H9 (cell line): ENCODE measurements around the gene MAP1B. TPM values are rescaled to one million over a fixed set of nuclear protein-coding genes. Genes with fewer than 3 reads are reported as not detected.
A peak's percentile ranks its signal among the peaks of the same experiment; 100 is the strongest.

Source experiments
- DNase-seq: peaks from one replicate; pipeline ENCODE4 v3.0.0-alpha.2; 2017
- H2AFZ ChIP-seq: one replicate; pipeline ENCODE4 v1.6.1; 2013; ENCODE audit warnings: mild to moderate bottlenecking, low read length, control low read depth, moderate library complexity
- H2AK5ac ChIP-seq: 2 replicates; pipeline ENCODE4 v1.6.1; 2013; ENCODE audit warnings: low read length, control low read depth, mixed read lengths; ENCODE audit not compliant: insufficient read length
- H2BK120ac ChIP-seq: one replicate; pipeline ENCODE4 v1.6.1; 2013; ENCODE audit warnings: low read depth, mild to moderate bottlenecking, low read length, control low read depth, inconsistent platforms; ENCODE audit not compliant: poor library complexity, severe bottlenecking
- H2BK12ac ChIP-seq: 2 replicates; pipeline ENCODE4 v1.6.1; 2013; ENCODE audit warnings: low read length, control low read depth, mixed read lengths, low read depth; ENCODE audit not compliant: insufficient read length
- H2BK15ac ChIP-seq: 2 replicates; pipeline ENCODE4 v1.6.1; 2013; ENCODE audit warnings: low read depth, low read length, control low read depth
- H2BK20ac ChIP-seq: one replicate; pipeline ENCODE4 v1.6.1; 2013; ENCODE audit warnings: low read depth, mild to moderate bottlenecking, low read length, control low read depth, inconsistent platforms; ENCODE audit not compliant: poor library complexity, severe bottlenecking
- H2BK5ac ChIP-seq: 2 replicates; pipeline ENCODE4 v1.6.1; 2013; ENCODE audit warnings: low read length, control low read depth, mixed read lengths; ENCODE audit not compliant: insufficient read length
- H3K14ac ChIP-seq: 2 replicates; pipeline ENCODE4 v1.6.1; 2013; ENCODE audit warnings: low read length, control low read depth; ENCODE audit not compliant: insufficient read depth
- H3K18ac ChIP-seq: 2 replicates; pipeline ENCODE4 v1.6.1; 2013; ENCODE audit warnings: low read depth, mild to moderate bottlenecking, mixed read lengths, low read length, control low read depth; ENCODE audit not compliant: insufficient read length
- H3K23ac ChIP-seq: 2 replicates; pipeline ENCODE4 v1.6.1; 2013; ENCODE audit warnings: low read length, control low read depth, mixed read lengths, low read depth; ENCODE audit not compliant: insufficient read length
- H3K23me2 ChIP-seq: 2 replicates; pipeline ENCODE4 v1.6.1; 2013; ENCODE audit warnings: low read depth, mild to moderate bottlenecking, mixed read lengths, low read length, control low read depth; ENCODE audit not compliant: insufficient read length, poor library complexity, severe bottlenecking
- H3K27ac ChIP-seq: 2 replicates; pipeline ENCODE4 v1.5.1; 2013; ENCODE audit warnings: low read length, control low read depth, mixed read lengths, low read depth; ENCODE audit not compliant: insufficient read length
- H3K27me3 ChIP-seq: 2 replicates; pipeline ENCODE4 v1.6.1; 2013; ENCODE audit warnings: low read length, control low read depth, inconsistent platforms; ENCODE audit not compliant: insufficient read depth
- H3K4ac ChIP-seq: 2 replicates; pipeline ENCODE4 v1.6.1; 2013; ENCODE audit warnings: low read depth, mild to moderate bottlenecking, control low read depth, inconsistent platforms, low read length, moderate library complexity
- H3K4me1 ChIP-seq: 2 replicates; pipeline ENCODE4 v1.6.1; 2013; ENCODE audit warnings: low read length, control low read depth, inconsistent platforms; ENCODE audit not compliant: insufficient read depth
- H3K4me2 ChIP-seq: 2 replicates; pipeline ENCODE4 v1.6.1; 2013; ENCODE audit warnings: low read length, control low read depth, mixed read lengths; ENCODE audit not compliant: insufficient read length, insufficient read depth
- H3K56ac ChIP-seq: 2 replicates; pipeline ENCODE4 v1.6.1; 2013; ENCODE audit warnings: low read depth, mild to moderate bottlenecking, mixed read lengths, low read length, control low read depth; ENCODE audit not compliant: insufficient read length
- H3K79me1 ChIP-seq: 2 replicates; pipeline ENCODE4 v1.6.1; 2013; ENCODE audit warnings: low read depth, mild to moderate bottlenecking, moderate library complexity, low read length, control low read depth, inconsistent platforms; ENCODE audit not compliant: insufficient read depth, poor library complexity, severe bottlenecking
- H3K79me2 ChIP-seq: 2 replicates; pipeline ENCODE4 v1.6.1; 2013; ENCODE audit warnings: low read length, control low read depth, inconsistent platforms; ENCODE audit not compliant: insufficient read depth
- H3K9ac ChIP-seq: 2 replicates; pipeline ENCODE4 v1.6.1; 2013; ENCODE audit warnings: low read length, control low read depth, mixed read lengths; ENCODE audit not compliant: insufficient read length; ENCODE audit errors: extremely low read depth
- H3K9me3 ChIP-seq: one replicate; pipeline ENCODE4 v1.6.1; 2013; ENCODE audit warnings: low read depth, low read length, inconsistent platforms; ENCODE audit not compliant: control insufficient read depth
- H3T11ph ChIP-seq: one replicate; pipeline ENCODE4 v1.6.1; 2013; ENCODE audit warnings: mild to moderate bottlenecking, low read length, control low read depth, inconsistent platforms
- H4K20me1 ChIP-seq: one replicate; pipeline ENCODE4 v1.6.1; 2013; ENCODE audit not compliant: control insufficient read depth, insufficient read length, insufficient read depth
- H4K5ac ChIP-seq: 2 replicates; pipeline ENCODE4 v1.6.1; 2013; ENCODE audit warnings: low read depth, mild to moderate bottlenecking, mixed read lengths, low read length, control low read depth; ENCODE audit not compliant: insufficient read length
- H4K8ac ChIP-seq: replicated peaks from 2 replicates; pipeline ENCODE4 v1.6.1; 2013; ENCODE audit warnings: low read length, control low read depth, mixed read lengths, low read depth; ENCODE audit not compliant: insufficient read length
- H4K91ac ChIP-seq: 2 replicates; pipeline ENCODE4 v1.6.1; 2013; ENCODE audit warnings: low read depth, mild to moderate bottlenecking, moderate library complexity, mixed read lengths, low read length, control low read depth; ENCODE audit not compliant: insufficient read length
- H3K27ac Mint-ChIP-seq, 3 experiments: 2 replicates in 2 of 3; 3 replicates in 1 of 3; pipeline ENCODE4 v1.8.0; 2020 to 2021; ENCODE audit warnings: mixed read lengths in 3 of 3, mild to moderate bottlenecking in 1 of 3, moderate library complexity in 1 of 3
- H3K27me3 Mint-ChIP-seq: 2 replicates; pipeline ENCODE4 v1.8.0; 2021; ENCODE audit warnings: low read depth, mild to moderate bottlenecking, moderate library complexity, mixed read lengths
- H3K36me3 Mint-ChIP-seq, 3 experiments: 2 replicates in 2 of 3; 3 replicates in 1 of 3; pipeline ENCODE4 v1.8.0; 2020 to 2021; ENCODE audit warnings: low read depth in 3 of 3, mixed read lengths in 3 of 3; ENCODE audit not compliant: insufficient read depth in 1 of 3
- H3K4me1 Mint-ChIP-seq, 2 experiments: 2 replicates each; pipeline ENCODE4 v1.8.0; 2020; ENCODE audit warnings: mixed read lengths in 2 of 2
- H3K4me3 Mint-ChIP-seq, 2 experiments: 2 replicates in 1 of 2; 3 replicates in 1 of 2; pipeline ENCODE4 v1.8.0; 2020 to 2021; ENCODE audit warnings: mild to moderate bottlenecking in 2 of 2, mixed read lengths in 2 of 2, moderate library complexity in 1 of 2
- H3K9me3 Mint-ChIP-seq, 2 experiments: 2 replicates in 1 of 2; 3 replicates in 1 of 2; pipeline ENCODE4 v1.8.0; 2020; ENCODE audit warnings: mild to moderate bottlenecking in 2 of 2, mixed read lengths in 2 of 2, moderate library complexity in 1 of 2
- WGBS: extraction: QIAGEN DNeasy Blood & Tissue Kit; methylation state at CpG from one replicate; pipeline ENCODE4 v1.1.7; 2013; ENCODE audit warnings: missing lambda C conversion rate, low lambda C conversion rate, mixed read lengths; ENCODE audit not compliant: insufficient read length; ENCODE audit errors: extremely low coverage; 5-methylcytosine and 5-hydroxymethylcytosine counted together
- total RNA-seq: library from RNA; stranded (reverse); gene quantifications from 2 replicates; pipeline ENCODE4 v1.2.1, GENCODE V29; 2021
- TF ChIP-seq, protein P1 (sequence below): fragments of 200-600 bp; sonication (generic); conservative IDR thresholded peaks from 3 replicates; pipeline ENCODE4 v1.8.0; 2021; ENCODE audit warnings: antibody characterized with exemption, mild to moderate bottlenecking

MAP1B gene
- total RNA-seq, 1 experiment from 2014 or later, result 67.5 TPM

DNA sequence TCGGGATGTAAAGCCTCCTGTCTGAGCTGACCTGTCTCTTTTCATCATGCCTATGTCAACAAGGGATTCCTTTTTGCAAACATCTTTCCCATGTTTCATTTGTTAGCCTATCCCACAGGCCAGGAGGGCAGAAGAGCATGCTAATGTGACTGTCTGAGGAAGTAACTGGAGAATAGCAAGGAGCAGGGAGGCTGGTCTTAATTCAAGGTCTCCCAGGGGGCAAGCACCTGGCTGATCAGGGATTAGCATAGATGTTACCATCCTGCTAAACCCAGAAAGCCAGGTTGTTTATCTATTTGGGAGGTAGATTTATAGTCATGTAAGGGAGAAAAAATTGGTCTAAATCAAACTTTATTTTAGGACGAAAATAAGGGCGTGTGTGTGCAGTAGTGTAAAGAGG, 36.7 kb upstream of the MAP1B start:
- Histone ChIP-seq H3K18ac (no peak overlapping the region), H3K27ac (no peak overlapping the region), H3K27me3 (no peaks in the 10 kb centered on the region), H2BK12ac (no peak overlapping the region), H2BK5ac (no peak overlapping the region), H3K4ac (no peak overlapping the region), H3K79me2 (no peaks in the 10 kb centered on the region), H2AFZ (no peak overlapping the region), H3K56ac (no peak overlapping the region), H3K79me1 (no peaks in the 10 kb centered on the region), H3T11ph (no peak overlapping the region), H3K23me2 (no peaks in the 10 kb centered on the region), H2BK20ac (no peak overlapping the region), H4K20me1 (no peaks in the 10 kb centered on the region), H3K14ac (no peak overlapping the region), H2BK120ac (no peak overlapping the region), H4K91ac (no peak overlapping the region), H3K9me3 (no peaks in the 10 kb centered on the region), H2BK15ac (no peak overlapping the region), H3K4me1 (peaks cover 16% of the 10 kb centered on the region; the same call in 1 of the 2 replicates), H4K8ac (no peak overlapping the region), H3K4me2 (no peak overlapping the region), H4K5ac (no peak overlapping the region), H2AK5ac (no peak overlapping the region), H3K9ac (no peak overlapping the region), H3K23ac (no peak overlapping the region)
- Mint-ChIP-seq H3K36me3 (no peaks in the 10 kb centered on the region), H3K4me3 (no peak overlapping the region; a peak in 1 of 5 replicates), H3K27me3 (no peaks in the 10 kb centered on the region; the same call in 1 of the 2 replicates), H3K4me1 (peaks cover 41 to 48% of the 10 kb centered on the region in 2 experiments), H3K9me3 (no peaks in the 10 kb centered on the region), H3K27ac (peak overlapping the region in 1 of 3 experiments; percentile 72; a peak in 3 of 7 replicates)
- TF ChIP-seq, protein P1, sequence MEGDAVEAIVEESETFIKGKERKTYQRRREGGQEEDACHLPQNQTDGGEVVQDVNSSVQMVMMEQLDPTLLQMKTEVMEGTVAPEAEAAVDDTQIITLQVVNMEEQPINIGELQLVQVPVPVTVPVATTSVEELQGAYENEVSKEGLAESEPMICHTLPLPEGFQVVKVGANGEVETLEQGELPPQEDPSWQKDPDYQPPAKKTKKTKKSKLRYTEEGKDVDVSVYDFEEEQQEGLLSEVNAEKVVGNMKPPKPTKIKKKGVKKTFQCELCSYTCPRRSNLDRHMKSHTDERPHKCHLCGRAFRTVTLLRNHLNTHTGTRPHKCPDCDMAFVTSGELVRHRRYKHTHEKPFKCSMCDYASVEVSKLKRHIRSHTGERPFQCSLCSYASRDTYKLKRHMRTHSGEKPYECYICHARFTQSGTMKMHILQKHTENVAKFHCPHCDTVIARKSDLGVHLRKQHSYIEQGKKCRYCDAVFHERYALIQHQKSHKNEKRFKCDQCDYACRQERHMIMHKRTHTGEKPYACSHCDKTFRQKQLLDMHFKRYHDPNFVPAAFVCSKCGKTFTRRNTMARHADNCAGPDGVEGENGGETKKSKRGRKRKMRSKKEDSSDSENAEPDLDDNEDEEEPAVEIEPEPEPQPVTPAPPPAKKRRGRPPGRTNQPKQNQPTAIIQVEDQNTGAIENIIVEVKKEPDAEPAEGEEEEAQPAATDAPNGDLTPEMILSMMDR, result no peak
- WGBS, result 100% methylated on average over 2 of the region's 3 CpGs
- DNase-seq, result peak; percentile 50
